A549 (cell line): ENCODE results near the gene DYNLRB1.

Source experiments
- CTCF ChIP-seq: fragments of >200 bp; sonication (Bioruptor Twin); formaldehyde crosslinking; IDR thresholded peaks from 3 replicates; pipeline ENCODE4 v1.5.1; 2016
- USF2 ChIP-seq: fragments of 450-650 bp; IDR thresholded peaks from 2 replicates; pipeline ENCODE4 v1.6.1; 2014; ENCODE audit warnings: antibody characterized with exemption

GRCh38 chr20:34535857-34536256, 19.6 kb downstream of the DYNLRB1 start:
- TF ChIP-seq CTCF, result no peak
- TF ChIP-seq USF2, result no peak
